ENCODE data around the gene FAM171A1.
"Not testable (repeated sequence)": the region's sequence is repeated elsewhere in the genome, so short reads cannot be mapped to it uniquely, and the experiment has no call there.

FAM171A1 gene

DNA sequence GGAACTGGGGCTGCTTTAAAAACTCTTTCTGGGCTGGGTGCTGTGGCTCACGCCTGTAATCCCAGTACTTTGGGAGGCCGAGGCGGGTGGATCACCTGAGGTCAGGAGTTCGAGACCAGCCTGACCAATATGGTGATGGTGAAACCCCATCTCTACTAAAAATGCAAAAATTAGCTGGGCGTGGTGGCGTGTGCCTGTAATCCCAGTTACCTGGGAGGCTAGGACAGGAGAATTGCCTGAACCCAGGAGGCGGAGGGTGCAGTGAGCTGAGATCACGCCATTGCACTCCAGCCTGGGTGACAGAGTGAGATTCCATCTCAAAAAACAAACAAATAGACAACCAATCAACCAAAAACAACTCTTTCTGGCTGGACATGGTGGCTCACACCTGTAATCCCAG, 37.9 kb downstream of the FAM171A1 start:
- H4K8ac ChIP-seq (ENCODE audit: low read depth, low read length); H2AFZ ChIP-seq (ENCODE audit: low read length); H3K23ac ChIP-seq (ENCODE audit: low read depth, low read length, poor library complexity); H2BK5ac ChIP-seq (ENCODE audit: low read length); H3K9me3 ChIP-seq (replicated peaks in 1 of 2; ENCODE audit: control insufficient read depth in 2 of 2, insufficient read depth in 1 of 2, low read depth in 1 of 2, low read length in 2 of 2); H2BK15ac ChIP-seq (ENCODE audit: low read length); H3K4me1 ChIP-seq (ENCODE audit: control insufficient read depth in 2 of 2, insufficient read depth in 1 of 2, low read depth in 1 of 2, low read length in 2 of 2); H3K36me3 ChIP-seq (replicated peaks in 1 of 2; ENCODE audit: control insufficient read depth in 2 of 2, insufficient read depth in 2 of 2, low read length in 2 of 2); H3K9ac ChIP-seq (ENCODE audit: low read depth, low read length, poor library complexity); H4K91ac ChIP-seq (ENCODE audit: low read depth, low read length, poor library complexity); H3K79me1 ChIP-seq (ENCODE audit: low read depth, low read length); H3K4me3 ChIP-seq (ENCODE audit: low read length in 2 of 2); H2BK120ac ChIP-seq (ENCODE audit: low read depth, low read length); H3K4me2 ChIP-seq (ENCODE audit: insufficient read depth, low read length, poor library complexity, severe bottlenecking); H3K27ac ChIP-seq (replicated peaks; ENCODE audit: low read length); H3K4ac ChIP-seq (ENCODE audit: low read length); H3K14ac ChIP-seq (ENCODE audit: low read length); DNase-seq (ENCODE audit: low spot score); H3K18ac ChIP-seq (ENCODE audit: low read length); H2BK12ac ChIP-seq (ENCODE audit: low read length); H3K27me3 ChIP-seq (ENCODE audit: control insufficient read depth in 3 of 3, insufficient read depth in 3 of 3, low read depth in 1 of 3, low read length in 3 of 3); H2AK5ac ChIP-seq (ENCODE audit: low read depth, low read length): not testable (repeated sequence)
- WGBS, 2 donors (ENCODE audit: extremely low coverage in 2 of 2, insufficient read length in 2 of 2, insufficient replicate concordance in 1 of 2) = no CpG with 5 or more reads among the region's 8 CpGs

- Histone ChIP-seq H2AK5ac (ENCODE audit: low read depth, low read length) (no peak overlapping the region), H3K36me3 (replicated peaks in 1 of 2; ENCODE audit: control insufficient read depth in 2 of 2, insufficient read depth in 2 of 2, low read length in 2 of 2) (no peaks in the 10 kb centered on the region), H3K4me2 (ENCODE audit: insufficient read depth, low read length, poor library complexity, severe bottlenecking) (no peak overlapping the region), H2BK12ac (ENCODE audit: low read length) (no peak overlapping the region), H3K4me1 (ENCODE audit: control insufficient read depth in 2 of 2, insufficient read depth in 1 of 2, low read depth in 1 of 2, low read length in 2 of 2) (peaks cover 0 to 3% of the 10 kb centered on the region in 2 donors), H3K14ac (ENCODE audit: low read length) (no peak overlapping the region), H3K9ac (ENCODE audit: low read depth, low read length, poor library complexity) (no peak overlapping the region), H3K23ac (ENCODE audit: low read depth, low read length, poor library complexity) (no peak overlapping the region), H3K4me3 (ENCODE audit: low read length in 2 of 2) (no peak overlapping the region), H4K91ac (ENCODE audit: low read depth, low read length, poor library complexity) (no peak overlapping the region), H4K8ac (ENCODE audit: low read depth, low read length) (no peak overlapping the region), H3K27ac (replicated peaks; ENCODE audit: low read length) (no peak overlapping the region), H2BK15ac (ENCODE audit: low read length) (no peak overlapping the region), H3K79me1 (ENCODE audit: low read depth, low read length) (no peaks in the 10 kb centered on the region), H3K4ac (ENCODE audit: low read length) (no peak overlapping the region), H2BK120ac (ENCODE audit: low read depth, low read length) (no peak overlapping the region), H3K18ac (ENCODE audit: low read length) (no peak overlapping the region), H3K9me3 (replicated peaks in 1 of 2; ENCODE audit: control insufficient read depth in 2 of 2, insufficient read depth in 1 of 2, low read depth in 1 of 2, low read length in 2 of 2) (no peaks in the 10 kb centered on the region), H3K27me3 (ENCODE audit: control insufficient read depth in 3 of 3, insufficient read depth in 3 of 3, low read depth in 1 of 3, low read length in 3 of 3) (no peaks in the 10 kb centered on the region), H2BK5ac (ENCODE audit: low read length) (no peak overlapping the region), H2AFZ (ENCODE audit: low read length) (no peak overlapping the region)
- no peak for DNase-seq (ENCODE audit: low spot score)
- no CpG with 5 or more reads among the region's 1 CpG for WGBS, 2 donors (ENCODE audit: extremely low coverage in 2 of 2, insufficient read length in 2 of 2, insufficient replicate concordance in 1 of 2)
These were observed 39.6 kb downstream of the FAM171A1 start for GRCh38 chr10:15331461-15331860.

DNA sequence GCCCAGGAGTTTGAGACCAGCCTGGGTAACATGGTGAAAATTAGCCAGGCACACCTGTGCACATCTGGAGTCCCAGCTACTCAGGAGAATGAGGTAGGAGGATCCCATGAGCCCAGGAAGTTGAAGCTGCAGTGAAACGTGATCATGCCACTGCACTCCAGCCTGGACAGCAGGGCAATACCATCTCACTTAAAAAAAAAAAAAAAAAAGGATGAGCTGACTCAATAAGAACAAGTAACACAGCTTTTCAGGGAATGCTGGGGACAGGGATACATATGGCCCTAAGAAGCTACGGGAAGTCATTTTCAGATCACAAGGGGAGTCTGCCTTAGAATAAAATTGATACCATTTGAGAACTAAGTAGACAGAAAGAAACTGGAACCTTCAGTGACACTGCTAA, 41.7 kb downstream of the FAM171A1 start:
- peaks cover 2% of the 10 kb centered on the region for H3K79me1 ChIP-seq (ENCODE audit: low read depth, low read length)
- H2BK120ac ChIP-seq (ENCODE audit: low read depth, low read length) = no peak overlapping the region
- H2BK12ac ChIP-seq (ENCODE audit: low read length) = no peak overlapping the region
- no peak for DNase-seq (ENCODE audit: low spot score)
- no CpG with 5 or more reads among the region's 2 CpGs for WGBS, 2 donors (ENCODE audit: extremely low coverage in 2 of 2, insufficient read length in 2 of 2, insufficient replicate concordance in 1 of 2)
- no peaks in the 10 kb centered on the region for H3K9me3 ChIP-seq (replicated peaks in 1 of 2; ENCODE audit: control insufficient read depth in 2 of 2, insufficient read depth in 1 of 2, low read depth in 1 of 2, low read length in 2 of 2)
- H3K18ac ChIP-seq (ENCODE audit: low read length) = no peak overlapping the region
- H2BK15ac ChIP-seq (ENCODE audit: low read length) = no peak overlapping the region
- H3K36me3 ChIP-seq (replicated peaks in 1 of 2; ENCODE audit: control insufficient read depth in 2 of 2, insufficient read depth in 2 of 2, low read length in 2 of 2) = no peaks in the 10 kb centered on the region
- no peak overlapping the region for H3K23ac ChIP-seq (ENCODE audit: low read depth, low read length, poor library complexity)
- no peaks in the 10 kb centered on the region for H3K27me3 ChIP-seq (ENCODE audit: control insufficient read depth in 3 of 3, insufficient read depth in 3 of 3, low read depth in 1 of 3, low read length in 3 of 3)
- no peak overlapping the region for H2AFZ ChIP-seq (ENCODE audit: low read length)
- H3K4ac ChIP-seq (ENCODE audit: low read length) = no peak overlapping the region
- no peak overlapping the region for H3K4me3 ChIP-seq (ENCODE audit: low read length in 2 of 2)
- no peak overlapping the region for H2BK5ac ChIP-seq (ENCODE audit: low read length)
- H3K14ac ChIP-seq (ENCODE audit: low read length) = no peak overlapping the region
- H3K4me1 ChIP-seq (ENCODE audit: control insufficient read depth in 2 of 2, insufficient read depth in 1 of 2, low read depth in 1 of 2, low read length in 2 of 2) = peaks cover 0 to 4% of the 10 kb centered on the region in 2 donors
- no peak overlapping the region for H3K27ac ChIP-seq (replicated peaks; ENCODE audit: low read length)
- no peak overlapping the region for H4K91ac ChIP-seq (ENCODE audit: low read depth, low read length, poor library complexity)
- H3K9ac ChIP-seq (ENCODE audit: low read depth, low read length, poor library complexity) = no peak overlapping the region
- no peak overlapping the region for H4K8ac ChIP-seq (ENCODE audit: low read depth, low read length)
- H2AK5ac ChIP-seq (ENCODE audit: low read depth, low read length) = no peak overlapping the region
- H3K4me2 ChIP-seq (ENCODE audit: insufficient read depth, low read length, poor library complexity, severe bottlenecking) = no peak overlapping the region

DNA sequence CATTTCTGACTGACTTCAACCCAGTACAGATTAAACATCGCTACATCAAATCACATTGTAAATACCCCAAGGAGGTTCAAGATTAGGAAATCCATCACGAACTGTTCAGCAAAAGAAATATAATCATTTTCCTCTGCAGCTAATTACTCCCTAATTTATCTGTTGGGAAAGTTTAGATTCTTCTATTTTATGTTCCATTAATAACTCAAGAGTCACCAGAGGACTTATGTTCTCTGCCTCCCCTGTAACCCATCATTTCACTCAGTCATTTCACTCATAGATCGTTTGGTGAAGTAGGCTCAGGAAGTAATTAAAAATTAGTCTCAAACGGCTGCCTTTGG, 45.2 kb downstream of the FAM171A1 start:
- Histone ChIP-seq H2BK15ac (ENCODE audit: low read length) (no peak overlapping the region), H4K91ac (ENCODE audit: low read depth, low read length, poor library complexity) (no peak overlapping the region), H2AFZ (ENCODE audit: low read length) (no peak overlapping the region), H3K9ac (ENCODE audit: low read depth, low read length, poor library complexity) (no peak overlapping the region), H2BK12ac (ENCODE audit: low read length) (no peak overlapping the region), H3K27me3 (ENCODE audit: control insufficient read depth in 3 of 3, insufficient read depth in 3 of 3, low read depth in 1 of 3, low read length in 3 of 3) (no peaks in the 10 kb centered on the region), H3K36me3 (replicated peaks in 1 of 2; ENCODE audit: control insufficient read depth in 2 of 2, insufficient read depth in 2 of 2, low read length in 2 of 2) (no peaks in the 10 kb centered on the region), H3K27ac (replicated peaks; ENCODE audit: low read length) (no peak overlapping the region), H2BK5ac (ENCODE audit: low read length) (no peak overlapping the region), H3K14ac (ENCODE audit: low read length) (no peak overlapping the region), H3K18ac (ENCODE audit: low read length) (no peak overlapping the region), H2AK5ac (ENCODE audit: low read depth, low read length) (no peak overlapping the region), H4K8ac (ENCODE audit: low read depth, low read length) (no peak overlapping the region), H3K79me1 (ENCODE audit: low read depth, low read length) (peaks cover 2% of the 10 kb centered on the region), H3K23ac (ENCODE audit: low read depth, low read length, poor library complexity) (no peak overlapping the region), H3K4me2 (ENCODE audit: insufficient read depth, low read length, poor library complexity, severe bottlenecking) (no peak overlapping the region), H3K9me3 (replicated peaks in 1 of 2; ENCODE audit: control insufficient read depth in 2 of 2, insufficient read depth in 1 of 2, low read depth in 1 of 2, low read length in 2 of 2) (peaks cover 0 to 1% of the 10 kb centered on the region in 2 donors), H3K4me1 (ENCODE audit: control insufficient read depth in 2 of 2, insufficient read depth in 1 of 2, low read depth in 1 of 2, low read length in 2 of 2) (peaks cover 0 to 4% of the 10 kb centered on the region in 2 donors), H3K4ac (ENCODE audit: low read length) (no peak overlapping the region), H3K4me3 (ENCODE audit: low read length in 2 of 2) (no peak overlapping the region), H2BK120ac (ENCODE audit: low read depth, low read length) (no peak overlapping the region)
- no peak for DNase-seq (ENCODE audit: low spot score)
- WGBS, 2 donors (ENCODE audit: extremely low coverage in 2 of 2, insufficient read length in 2 of 2, insufficient replicate concordance in 1 of 2) = no CpG with 5 or more reads among the region's 4 CpGs

Data from neuronal stem cell (in vitro differentiated cells).